GF-D8 (cell line): Measurements from ENCODE around the gene OTC.

Experiments
- DNase-seq: peaks from one replicate; lab custom pipeline; 2025; lab: John Stamatoyannopoulos, UW

The OTC gene

GRCh38 chrX:38468563-38469157, 116.3 kb downstream of the OTC start:
- no peak for DNase-seq
